ENCODE results near the gene MCU.
"Not testable (repeated sequence)": the region's sequence is repeated elsewhere in the genome, so short reads cannot be mapped to it uniquely, and the experiment has no call there.

MCU gene

GRCh38 chr10:72694476-72695369, 2.8 kb downstream of the MCU start:
- peak overlapping the region in 3 of 5 donors; percentile 11 to 92 (median 29) for H3K4me3 ChIP-seq (ENCODE audit: low read depth in 1 of 5, low read length in 5 of 5)
- H3K27me3 ChIP-seq (ENCODE audit: control insufficient read depth in 5 of 5, insufficient read depth in 4 of 5, low read length in 5 of 5), result no peaks in the 10 kb centered on the region
- peak overlapping the region; percentile 4 for H3K27ac ChIP-seq (ENCODE audit: low read depth, low read length)
- peak overlapping the region in 2 of 5 donors; percentile 21 to 37 for H3K9ac ChIP-seq (ENCODE audit: low read length in 5 of 5)
- no peaks in the 10 kb centered on the region for H3K36me3 ChIP-seq (ENCODE audit: control insufficient read depth in 5 of 5, insufficient read depth in 5 of 5, low read length in 5 of 5)
- peaks cover 0 to 36% (median 27%) of the 10 kb centered on the region in 5 donors for H3K4me1 ChIP-seq (ENCODE audit: control insufficient read depth in 5 of 5, insufficient read depth in 5 of 5, low read length in 5 of 5)
- H3K9me3 ChIP-seq (ENCODE audit: control insufficient read depth in 5 of 5, low read length in 5 of 5), result no peaks in the 10 kb centered on the region

- Histone ChIP-seq H3K27ac (ENCODE audit: low read depth, low read length) (no peak overlapping the region), H3K9me3 (ENCODE audit: control insufficient read depth in 5 of 5, low read length in 5 of 5) (no peaks in the 10 kb centered on the region), H3K4me1 (ENCODE audit: control insufficient read depth in 5 of 5, insufficient read depth in 5 of 5, low read length in 5 of 5) (peaks cover 0 to 36% (median 27%) of the 10 kb centered on the region in 5 donors), H3K36me3 (ENCODE audit: control insufficient read depth in 5 of 5, insufficient read depth in 5 of 5, low read length in 5 of 5) (no peaks in the 10 kb centered on the region), H3K4me3 (ENCODE audit: low read depth in 1 of 5, low read length in 5 of 5) (peak overlapping the region in 1 of 5 donors; percentile 29), H3K9ac (ENCODE audit: low read length in 5 of 5) (peak overlapping the region in 1 of 5 donors; percentile 21), H3K27me3 (ENCODE audit: control insufficient read depth in 5 of 5, insufficient read depth in 4 of 5, low read length in 5 of 5) (no peaks in the 10 kb centered on the region)
Measured at GRCh38 chr10:72695496-72695895, 3.6 kb downstream of the MCU start.

DNA sequence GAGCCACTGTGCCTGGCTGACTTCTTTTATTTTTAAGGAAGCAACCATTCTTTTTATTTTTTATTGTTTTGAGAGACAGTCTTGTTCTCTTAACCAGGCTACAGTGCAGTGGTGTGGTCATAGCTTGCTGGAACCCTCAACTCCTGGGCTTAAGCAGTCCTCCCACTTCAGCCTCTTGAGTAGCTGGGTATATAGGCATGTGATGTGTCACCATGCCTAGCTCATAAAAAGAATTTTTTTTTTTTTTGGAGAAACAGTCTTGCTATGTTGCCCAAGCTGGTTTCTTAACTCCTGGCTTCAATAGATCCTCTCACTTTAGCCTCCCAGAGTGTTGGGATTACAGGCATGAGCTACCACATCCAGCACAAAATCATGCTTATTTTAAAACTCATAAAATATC, 5.8 kb downstream of the MCU start:
- H3K27me3 ChIP-seq (ENCODE audit: control insufficient read depth in 5 of 5, insufficient read depth in 4 of 5, low read length in 5 of 5), result no peaks in the 10 kb centered on the region
- H3K36me3 ChIP-seq (ENCODE audit: control insufficient read depth in 5 of 5, insufficient read depth in 5 of 5, low read length in 5 of 5), result no peaks in the 10 kb centered on the region
- H3K9me3 ChIP-seq (ENCODE audit: control insufficient read depth in 5 of 5, low read length in 5 of 5), result no peaks in the 10 kb centered on the region
- no peak overlapping the region for H3K9ac ChIP-seq (ENCODE audit: low read length in 5 of 5)
- H3K4me1 ChIP-seq (ENCODE audit: control insufficient read depth in 5 of 5, insufficient read depth in 5 of 5, low read length in 5 of 5), result peaks cover 0 to 28% (median 19%) of the 10 kb centered on the region in 5 donors
- no peak overlapping the region for H3K4me3 ChIP-seq (ENCODE audit: low read depth in 1 of 5, low read length in 5 of 5)
- no peak overlapping the region for H3K27ac ChIP-seq (ENCODE audit: low read depth, low read length)

GRCh38 chr10:72702465-72702864, 10.5 kb downstream of the MCU start:
- not testable (repeated sequence) for H3K4me1 ChIP-seq (ENCODE audit: control insufficient read depth in 5 of 5, insufficient read depth in 5 of 5, low read length in 5 of 5); H3K9me3 ChIP-seq (ENCODE audit: control insufficient read depth in 5 of 5, low read length in 5 of 5); H3K27ac ChIP-seq (ENCODE audit: low read depth, low read length); H3K27me3 ChIP-seq (ENCODE audit: control insufficient read depth in 5 of 5, insufficient read depth in 4 of 5, low read length in 5 of 5); H3K4me3 ChIP-seq (ENCODE audit: low read depth in 1 of 5, low read length in 5 of 5); H3K36me3 ChIP-seq (ENCODE audit: control insufficient read depth in 5 of 5, insufficient read depth in 5 of 5, low read length in 5 of 5); H3K9ac ChIP-seq (ENCODE audit: low read length in 5 of 5)

GRCh38 chr10:72702868-72703581, 11.1 kb downstream of the MCU start:
- H3K27me3 ChIP-seq (ENCODE audit: control insufficient read depth in 5 of 5, insufficient read depth in 4 of 5, low read length in 5 of 5), result no peaks in the 10 kb centered on the region
- H3K4me3 ChIP-seq (ENCODE audit: low read depth in 1 of 5, low read length in 5 of 5), result no peak overlapping the region
- H3K36me3 ChIP-seq (ENCODE audit: control insufficient read depth in 5 of 5, insufficient read depth in 5 of 5, low read length in 5 of 5), result no peaks in the 10 kb centered on the region
- H3K9ac ChIP-seq (ENCODE audit: low read length in 5 of 5), result no peak overlapping the region
- no peaks in the 10 kb centered on the region for H3K9me3 ChIP-seq (ENCODE audit: control insufficient read depth in 5 of 5, low read length in 5 of 5)
- no peak overlapping the region for H3K27ac ChIP-seq (ENCODE audit: low read depth, low read length)
- H3K4me1 ChIP-seq (ENCODE audit: control insufficient read depth in 5 of 5, insufficient read depth in 5 of 5, low read length in 5 of 5), result peaks cover 0 to 5% (median 1%) of the 10 kb centered on the region in 5 donors

DNA sequence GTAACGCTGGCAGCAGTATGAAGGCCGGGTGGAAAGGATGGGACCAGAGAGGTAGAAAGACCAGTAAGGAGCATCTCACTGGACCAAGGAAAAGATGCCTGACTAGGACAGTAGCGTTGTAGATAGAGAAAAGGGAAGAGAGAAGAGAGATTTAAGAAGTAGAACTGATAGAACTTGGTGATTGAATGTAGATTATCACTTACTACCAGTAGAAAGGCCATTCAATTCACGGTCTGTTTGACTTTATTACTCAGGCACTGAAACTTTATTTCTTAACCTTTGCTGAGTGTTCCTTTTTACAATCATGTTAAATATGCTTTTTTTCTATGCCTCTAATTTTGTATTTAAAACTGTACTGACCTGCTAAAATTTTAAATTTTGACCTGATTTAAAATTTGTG, 12.2 kb downstream of the MCU start:
- Histone ChIP-seq H3K9me3 (ENCODE audit: control insufficient read depth in 5 of 5, low read length in 5 of 5) (no peaks in the 10 kb centered on the region), H3K27ac (ENCODE audit: low read depth, low read length) (no peak overlapping the region), H3K9ac (ENCODE audit: low read length in 5 of 5) (no peak overlapping the region), H3K27me3 (ENCODE audit: control insufficient read depth in 5 of 5, insufficient read depth in 4 of 5, low read length in 5 of 5) (no peaks in the 10 kb centered on the region), H3K4me1 (ENCODE audit: control insufficient read depth in 5 of 5, insufficient read depth in 5 of 5, low read length in 5 of 5) (peaks cover 0 to 14% (median 12%) of the 10 kb centered on the region in 5 donors), H3K36me3 (ENCODE audit: control insufficient read depth in 5 of 5, insufficient read depth in 5 of 5, low read length in 5 of 5) (no peaks in the 10 kb centered on the region), H3K4me3 (ENCODE audit: low read depth in 1 of 5, low read length in 5 of 5) (no peak overlapping the region)

- peak overlapping the region; percentile 58 for H3K27ac ChIP-seq (ENCODE audit: low read depth, low read length)
- no peaks in the 10 kb centered on the region for H3K9me3 ChIP-seq (ENCODE audit: control insufficient read depth in 5 of 5, low read length in 5 of 5)
- no peak overlapping the region for H3K9ac ChIP-seq (ENCODE audit: low read length in 5 of 5)
- no peaks in the 10 kb centered on the region for H3K27me3 ChIP-seq (ENCODE audit: control insufficient read depth in 5 of 5, insufficient read depth in 4 of 5, low read length in 5 of 5)
- H3K4me3 ChIP-seq (ENCODE audit: low read depth in 1 of 5, low read length in 5 of 5), result no peak overlapping the region
- peaks cover 0 to 32% (median 25%) of the 10 kb centered on the region in 5 donors for H3K4me1 ChIP-seq (ENCODE audit: control insufficient read depth in 5 of 5, insufficient read depth in 5 of 5, low read length in 5 of 5)
- H3K36me3 ChIP-seq (ENCODE audit: control insufficient read depth in 5 of 5, insufficient read depth in 5 of 5, low read length in 5 of 5), result no peaks in the 10 kb centered on the region
Measured at GRCh38 chr10:72709041-72709440, 17.1 kb downstream of the MCU start.

DNA sequence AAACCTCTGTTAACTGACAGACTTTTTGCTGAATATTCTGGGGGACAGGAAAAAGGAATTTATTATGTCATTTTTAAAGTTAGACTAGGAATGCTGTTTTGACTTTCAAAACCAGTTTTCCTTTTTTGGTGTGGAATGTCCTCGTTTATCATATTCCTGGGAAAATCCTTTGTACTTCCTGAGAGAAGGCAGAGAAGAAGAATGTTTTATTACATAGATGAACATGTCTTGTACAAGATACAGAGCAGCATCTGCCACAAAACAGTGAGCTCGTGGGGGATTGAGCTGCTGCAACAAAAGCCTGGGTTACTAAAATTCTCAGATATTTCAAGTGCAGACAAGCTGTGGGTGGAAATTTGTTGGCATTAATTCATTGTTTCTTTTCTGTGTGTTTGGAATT, 20.2 kb downstream of the MCU start:
- H3K36me3 ChIP-seq (ENCODE audit: control insufficient read depth in 5 of 5, insufficient read depth in 5 of 5, low read length in 5 of 5), result peaks cover 6 to 17% (median 8%) of the 10 kb centered on the region in 5 donors
- peak overlapping the region in 1 of 5 donors; percentile 20 for H3K9ac ChIP-seq (ENCODE audit: low read length in 5 of 5)
- no peaks in the 10 kb centered on the region for H3K27me3 ChIP-seq (ENCODE audit: control insufficient read depth in 5 of 5, insufficient read depth in 4 of 5, low read length in 5 of 5)
- H3K4me1 ChIP-seq (ENCODE audit: control insufficient read depth in 5 of 5, insufficient read depth in 5 of 5, low read length in 5 of 5), result peaks cover 0 to 32% (median 25%) of the 10 kb centered on the region in 5 donors
- H3K27ac ChIP-seq (ENCODE audit: low read depth, low read length), result no peak overlapping the region
- H3K9me3 ChIP-seq (ENCODE audit: control insufficient read depth in 5 of 5, low read length in 5 of 5), result no peaks in the 10 kb centered on the region
- no peak overlapping the region for H3K4me3 ChIP-seq (ENCODE audit: low read depth in 1 of 5, low read length in 5 of 5)

DNA sequence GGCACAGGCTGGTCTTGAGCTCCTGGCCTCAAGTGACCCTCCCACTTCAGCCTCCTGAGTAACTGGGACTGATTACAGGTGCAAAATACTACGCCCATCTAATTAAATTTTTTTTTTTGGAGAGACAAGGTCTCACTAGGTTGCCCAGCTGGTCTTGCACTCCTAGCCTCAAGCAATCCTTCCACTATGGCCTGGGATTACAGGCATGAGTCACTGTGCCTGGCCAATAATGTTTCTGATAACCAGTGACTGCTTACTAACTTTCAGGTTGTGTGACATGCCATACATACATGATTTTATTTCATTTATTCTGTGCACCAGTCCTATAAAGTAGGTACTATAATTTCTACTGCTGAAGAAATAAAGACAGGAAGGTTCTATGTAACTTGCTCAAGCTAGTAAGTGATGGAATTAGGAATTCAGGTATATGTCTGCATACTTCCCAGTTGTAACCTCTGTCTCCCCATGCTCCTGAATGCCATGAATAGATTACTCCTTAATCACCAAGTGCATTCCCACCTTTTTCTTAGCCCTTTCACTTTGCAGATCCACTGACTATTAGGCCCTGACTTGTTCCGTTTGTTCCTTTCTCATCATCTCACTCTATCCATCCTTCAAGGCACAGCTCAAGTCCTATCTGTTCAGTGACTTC, 28.1 kb downstream of the MCU start:
- Histone ChIP-seq H3K4me1 (ENCODE audit: control insufficient read depth in 5 of 5, insufficient read depth in 5 of 5, low read length in 5 of 5) (no peaks in the 10 kb centered on the region), H3K4me3 (ENCODE audit: low read depth in 1 of 5, low read length in 5 of 5) (no peak overlapping the region), H3K27ac (ENCODE audit: low read depth, low read length) (no peak overlapping the region), H3K27me3 (ENCODE audit: control insufficient read depth in 5 of 5, insufficient read depth in 4 of 5, low read length in 5 of 5) (no peaks in the 10 kb centered on the region), H3K9ac (ENCODE audit: low read length in 5 of 5) (no peak overlapping the region), H3K9me3 (ENCODE audit: control insufficient read depth in 5 of 5, low read length in 5 of 5) (no peaks in the 10 kb centered on the region), H3K36me3 (ENCODE audit: control insufficient read depth in 5 of 5, insufficient read depth in 5 of 5, low read length in 5 of 5) (peaks cover 6 to 18% (median 7%) of the 10 kb centered on the region in 5 donors)
